OCI-LY7 (cell line): ENCODE measurements around the gene SND1.

Experiments used
- EZH2phosphoT487 ChIP-seq: fragments of 200-600 bp; sonication (generic); IDR thresholded peaks from 2 replicates; pipeline ENCODE4 v1.6.1; 2018; ENCODE audit warnings: low read depth, borderline replicate concordance, mild to moderate bottlenecking, mixed run types, antibody characterized with exemption, low read length, moderate library complexity, mixed read lengths
- TF ChIP-seq, protein P1 (sequence below): fragments of 200-600 bp; sonication (generic); conservative IDR thresholded peaks from 2 replicates; pipeline ENCODE4 v1.5.1; 2014; ENCODE audit warnings: mild to moderate bottlenecking, antibody characterized with exemption, low read length, moderate library complexity, mixed read lengths

DNA sequence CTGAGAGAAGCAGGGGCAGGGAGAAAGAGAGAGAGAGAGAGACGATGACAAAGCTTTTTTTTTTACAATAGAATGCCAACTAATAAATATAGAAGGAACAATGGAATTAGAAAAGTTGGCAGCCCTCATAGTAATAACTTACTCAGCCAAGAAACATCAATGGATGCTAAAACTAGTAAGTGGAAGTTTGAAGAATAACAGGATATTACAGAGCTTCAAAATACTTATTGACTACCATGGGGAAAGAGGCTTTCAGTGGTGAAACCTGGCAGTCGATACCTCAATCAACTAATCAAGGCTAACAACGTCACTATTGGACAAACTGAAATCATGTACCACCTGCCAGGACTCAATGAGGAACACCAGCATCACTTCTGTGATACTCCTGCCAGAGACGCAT, 479.7 kb downstream of the SND1 start:
- no peak for TF ChIP-seq EZH2phosphoT487
- TF ChIP-seq, protein P1, sequence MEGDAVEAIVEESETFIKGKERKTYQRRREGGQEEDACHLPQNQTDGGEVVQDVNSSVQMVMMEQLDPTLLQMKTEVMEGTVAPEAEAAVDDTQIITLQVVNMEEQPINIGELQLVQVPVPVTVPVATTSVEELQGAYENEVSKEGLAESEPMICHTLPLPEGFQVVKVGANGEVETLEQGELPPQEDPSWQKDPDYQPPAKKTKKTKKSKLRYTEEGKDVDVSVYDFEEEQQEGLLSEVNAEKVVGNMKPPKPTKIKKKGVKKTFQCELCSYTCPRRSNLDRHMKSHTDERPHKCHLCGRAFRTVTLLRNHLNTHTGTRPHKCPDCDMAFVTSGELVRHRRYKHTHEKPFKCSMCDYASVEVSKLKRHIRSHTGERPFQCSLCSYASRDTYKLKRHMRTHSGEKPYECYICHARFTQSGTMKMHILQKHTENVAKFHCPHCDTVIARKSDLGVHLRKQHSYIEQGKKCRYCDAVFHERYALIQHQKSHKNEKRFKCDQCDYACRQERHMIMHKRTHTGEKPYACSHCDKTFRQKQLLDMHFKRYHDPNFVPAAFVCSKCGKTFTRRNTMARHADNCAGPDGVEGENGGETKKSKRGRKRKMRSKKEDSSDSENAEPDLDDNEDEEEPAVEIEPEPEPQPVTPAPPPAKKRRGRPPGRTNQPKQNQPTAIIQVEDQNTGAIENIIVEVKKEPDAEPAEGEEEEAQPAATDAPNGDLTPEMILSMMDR = no peak
